DMS 273 treated with DMSO at 0.1 percent for 48 hours (cell line): Measurements from ENCODE around the gene STAC.

Source experiments
- DNase-seq: peaks from one replicate; lab custom pipeline; 2025; lab: John Stamatoyannopoulos, UW

Gene STAC

GRCh38 chr3:36591959-36592358 is 211.7 kb downstream of the STAC start:
- DNase-seq, result no peak

- no peak for DNase-seq
Observed at GRCh38 chr3:36595511-36595910, 215.2 kb downstream of the STAC start.

- no peak for DNase-seq
Observed at GRCh38 chr3:36596419-36596818, 216.1 kb downstream of the STAC start.

- DNase-seq, result no peak
Observed at GRCh38 chr3:36597422-36597821, 217.1 kb downstream of the STAC start.
